GM21576 (cell line): ENCODE results near the gene GRB10.

Experiments
- ATAC-seq: cut with Tn5 transposase; IDR thresholded peaks from one replicate; pipeline ENCODE4 v1.9.1; 2021; ENCODE audit warnings: mild to moderate bottlenecking, moderate library complexity; ENCODE audit not compliant: unreplicated experiment

Gene GRB10

DNA sequence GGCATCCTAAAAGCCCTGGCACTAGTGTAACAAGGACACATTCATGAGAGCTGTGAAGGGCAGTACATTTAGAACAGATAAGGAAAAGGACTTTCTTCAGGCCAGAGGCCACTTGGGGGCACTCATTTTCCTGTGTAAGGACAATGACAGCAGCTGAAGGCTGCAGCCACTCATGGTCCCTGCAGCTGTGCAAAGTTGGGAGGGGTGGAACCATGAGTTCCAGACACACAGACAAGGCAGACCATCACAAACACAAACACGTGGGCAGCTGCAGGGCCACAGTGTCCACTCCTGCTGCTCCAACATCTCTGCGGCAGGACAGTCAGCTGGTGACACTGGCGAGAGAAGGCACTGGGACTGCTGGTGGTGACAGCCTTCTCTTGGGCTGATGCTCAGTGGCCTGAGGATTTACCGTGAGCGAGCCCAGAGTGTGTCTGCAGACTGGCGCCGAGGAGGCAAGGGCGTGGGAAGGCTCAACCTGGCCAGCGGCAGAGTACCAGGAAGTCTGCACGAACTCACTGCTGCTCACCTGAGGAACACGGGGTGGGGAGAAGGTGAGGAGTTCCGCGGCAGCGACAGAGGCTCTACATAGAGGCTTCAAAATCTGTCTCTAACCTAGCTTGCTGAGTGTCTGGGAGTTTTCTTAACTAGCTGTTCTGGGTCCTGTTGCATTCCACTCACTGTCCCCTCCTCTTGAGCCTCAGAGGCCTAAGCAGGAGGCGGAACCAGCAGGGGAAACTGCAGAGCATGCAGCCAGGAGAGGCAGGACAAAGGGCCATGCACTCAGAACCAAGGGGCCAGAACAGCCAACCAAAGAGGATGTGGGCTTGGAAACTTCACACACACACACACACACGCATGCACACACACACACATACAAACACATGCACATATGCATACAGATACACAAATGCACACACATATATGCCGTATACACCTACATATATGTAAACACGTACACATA is 141.0 kb downstream of the GRB10 start:
- no peak for ATAC-seq

DNA sequence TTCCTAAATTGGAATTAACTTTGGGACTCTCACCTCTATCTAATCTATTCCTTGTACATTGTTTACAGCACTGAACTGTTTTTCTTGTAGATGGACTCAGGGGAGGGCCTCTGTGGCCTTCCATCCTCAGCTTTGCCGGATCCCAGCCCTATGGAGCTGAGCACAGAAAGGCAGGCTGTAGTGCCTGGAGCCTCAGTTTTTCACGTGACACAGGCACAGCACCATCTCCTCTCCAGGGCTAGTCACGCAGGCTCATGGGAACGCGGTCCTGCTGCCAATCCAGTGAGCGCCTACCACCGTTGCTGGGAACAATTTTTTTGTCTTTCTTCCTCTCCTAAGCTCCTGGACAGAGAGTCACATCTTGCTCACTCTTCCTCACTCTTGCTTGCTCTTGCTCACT is 141.9 kb downstream of the GRB10 start:
- ATAC-seq, result no peak

DNA sequence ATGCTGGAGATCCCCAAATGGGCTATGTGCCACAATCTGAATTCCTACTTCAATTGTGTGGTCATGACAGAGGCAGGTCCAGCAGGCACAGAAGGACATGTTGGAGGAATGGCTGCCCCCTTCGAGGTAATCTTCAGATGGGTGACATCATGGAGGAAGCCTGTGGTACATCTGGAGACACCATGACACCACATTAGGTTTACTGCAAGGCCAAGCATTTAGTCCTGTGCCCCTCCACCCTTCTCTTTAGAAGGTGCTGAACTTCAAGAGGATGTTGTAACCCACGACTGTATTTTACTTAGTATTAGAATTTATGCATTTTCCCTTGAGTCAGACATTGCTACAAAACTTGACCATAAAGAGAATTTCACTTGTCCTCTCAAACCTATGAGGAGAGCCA is 142.4 kb downstream of the GRB10 start:
- no peak for ATAC-seq

DNA sequence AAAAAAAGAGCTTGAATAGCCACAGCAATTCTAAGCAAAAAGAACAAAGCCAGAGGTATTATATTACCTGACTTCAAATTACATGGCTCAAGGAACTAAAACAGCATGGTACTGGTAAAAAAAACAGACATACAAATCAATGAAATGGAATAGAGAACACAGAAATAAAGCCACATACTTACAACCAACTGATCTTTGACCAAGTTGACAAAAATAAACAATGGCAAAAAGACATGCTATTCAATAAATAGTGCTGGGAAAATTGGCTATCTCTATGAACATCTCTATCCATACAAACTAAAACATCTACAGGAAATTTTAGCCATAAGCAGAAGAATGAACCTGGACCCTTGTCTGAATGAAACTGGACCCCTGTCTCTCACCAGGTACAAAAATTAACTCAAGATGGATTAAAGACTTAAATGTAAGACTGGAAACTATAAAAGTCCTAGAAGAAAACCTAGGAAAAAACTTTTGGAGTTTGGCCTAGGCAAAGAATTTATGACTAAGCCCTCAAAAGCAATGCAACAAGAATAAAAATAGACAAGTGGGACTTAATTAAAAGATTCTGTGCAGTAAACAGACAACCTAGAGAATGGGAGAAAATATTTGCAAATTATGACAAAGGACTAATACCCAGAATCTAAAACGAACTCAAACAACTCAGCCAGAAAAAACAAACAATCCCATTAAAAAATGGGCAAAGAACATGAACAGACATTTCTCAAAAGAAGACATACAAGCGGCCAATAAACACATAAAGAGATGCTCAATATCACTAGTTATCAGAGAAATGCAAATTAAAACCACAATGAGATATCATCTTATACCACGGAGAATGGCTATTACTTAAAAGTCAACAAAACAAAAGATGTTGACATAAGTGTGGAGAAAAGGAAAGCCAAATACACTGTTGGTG is 144.7 kb downstream of the GRB10 start:
- no peak for ATAC-seq

DNA sequence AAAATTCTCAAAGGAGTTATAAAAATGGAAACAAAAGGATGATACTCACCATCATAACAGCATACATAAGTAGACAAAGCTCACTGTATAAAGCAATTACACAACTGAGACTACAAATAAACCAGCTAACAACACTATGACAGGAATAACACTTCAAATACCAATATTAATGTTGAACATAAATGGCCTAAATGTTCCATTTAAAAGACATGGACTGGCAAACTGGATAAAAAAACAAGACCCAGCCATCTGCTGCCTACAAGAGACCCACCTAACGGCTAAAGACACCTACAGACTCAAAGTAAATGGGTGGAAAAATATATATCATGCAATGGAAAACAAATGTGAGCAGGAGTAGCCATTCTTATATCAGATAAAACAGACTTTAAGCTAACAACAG is 148.3 kb downstream of the GRB10 start:
- ATAC-seq, result no peak

DNA sequence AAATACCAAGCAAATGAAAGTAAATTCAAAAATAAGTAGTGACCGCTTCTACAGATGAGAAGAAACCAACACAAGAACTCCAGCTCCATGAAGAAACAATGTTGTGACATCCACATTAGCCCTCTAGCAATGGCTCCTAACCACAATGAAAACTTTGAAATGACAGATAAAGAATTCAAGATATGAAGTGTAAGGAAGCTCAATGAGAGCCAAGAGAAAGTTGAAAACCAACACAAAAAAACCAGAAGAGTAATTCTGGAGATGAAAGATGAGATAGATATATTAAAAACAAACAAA is 149.3 kb downstream of the GRB10 start:
- ATAC-seq, result no peak

DNA sequence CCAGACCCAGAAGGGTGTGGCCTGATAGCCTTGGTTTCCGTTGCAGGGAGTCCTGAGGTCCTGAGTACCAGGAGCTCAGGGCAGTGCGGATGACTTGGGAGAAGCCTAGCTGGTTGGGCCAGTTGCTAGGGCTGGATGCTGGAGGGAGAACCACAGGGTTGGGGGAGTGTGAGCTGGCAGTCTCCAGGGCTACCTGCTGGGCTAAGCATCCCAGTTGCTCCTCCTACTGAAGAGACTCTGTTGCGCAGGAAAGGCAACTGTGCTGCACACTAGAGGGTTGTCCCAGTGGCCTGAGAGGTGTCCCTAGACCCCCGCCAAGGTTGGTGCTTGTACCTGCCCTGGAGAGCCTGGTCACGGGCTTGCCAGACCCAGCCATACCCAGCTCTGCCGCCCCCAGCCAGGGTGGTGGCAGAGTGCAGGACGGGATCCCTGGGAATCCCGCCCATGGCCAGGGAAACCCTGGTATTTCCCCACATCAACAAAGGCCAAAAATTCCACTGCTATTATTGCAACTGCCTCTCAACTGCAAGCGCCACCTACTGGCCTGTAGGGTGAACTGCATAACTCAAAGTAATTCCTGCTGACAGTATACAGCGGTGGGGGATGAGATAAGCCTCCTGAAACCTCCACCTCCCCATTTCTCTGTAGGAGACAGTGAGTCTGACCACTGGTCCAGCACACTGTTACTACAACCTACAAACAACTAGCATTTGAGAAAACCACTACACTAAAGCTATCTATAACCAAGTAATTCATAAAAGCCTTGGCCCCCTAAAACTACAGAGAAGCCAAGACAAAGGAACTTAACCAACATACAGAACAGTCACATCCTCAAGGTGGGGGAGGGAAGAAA is 149.9 kb downstream of the GRB10 start:
- ATAC-seq, result peak; percentile 88

DNA sequence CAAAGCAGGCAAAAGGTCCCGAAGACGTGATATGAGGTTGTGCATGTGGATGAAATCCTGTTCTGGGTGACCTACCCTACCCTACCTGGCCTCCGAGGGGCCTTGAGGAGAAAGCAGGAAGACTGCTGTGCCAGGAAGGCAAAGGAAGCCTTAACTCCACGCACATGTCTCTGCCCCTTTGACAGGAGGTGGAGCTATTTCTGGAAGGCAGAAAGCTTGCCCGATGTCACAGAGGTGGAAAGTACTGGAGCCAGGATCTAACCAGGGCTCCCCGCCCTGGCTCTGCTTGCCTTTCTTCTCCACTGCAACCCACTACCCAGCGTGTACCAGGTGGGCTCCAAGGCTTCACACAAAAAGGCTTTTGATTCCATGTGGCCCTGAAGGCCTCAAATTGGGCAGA is 151.1 kb downstream of the GRB10 start:
- no peak for ATAC-seq

DNA sequence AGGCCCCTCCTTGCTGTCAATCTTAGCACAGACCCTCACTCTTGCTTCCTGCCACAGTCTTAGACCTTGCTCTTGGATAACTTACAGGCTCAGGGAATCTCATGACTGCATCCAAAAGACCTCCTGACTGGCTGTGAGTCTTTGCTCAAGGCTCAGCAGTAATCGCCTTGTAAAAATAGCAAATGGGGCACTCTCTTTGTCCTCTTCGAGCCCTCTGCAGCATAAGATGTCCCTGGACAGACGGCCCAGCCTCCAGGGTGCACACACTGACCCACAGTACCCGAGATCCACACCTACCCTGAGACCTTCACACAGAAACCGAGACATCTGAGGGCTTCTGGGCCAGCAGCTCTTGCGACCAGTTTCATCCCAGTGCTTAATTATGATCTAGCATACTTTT is 151.6 kb downstream of the GRB10 start:
- ATAC-seq, result no peak

DNA sequence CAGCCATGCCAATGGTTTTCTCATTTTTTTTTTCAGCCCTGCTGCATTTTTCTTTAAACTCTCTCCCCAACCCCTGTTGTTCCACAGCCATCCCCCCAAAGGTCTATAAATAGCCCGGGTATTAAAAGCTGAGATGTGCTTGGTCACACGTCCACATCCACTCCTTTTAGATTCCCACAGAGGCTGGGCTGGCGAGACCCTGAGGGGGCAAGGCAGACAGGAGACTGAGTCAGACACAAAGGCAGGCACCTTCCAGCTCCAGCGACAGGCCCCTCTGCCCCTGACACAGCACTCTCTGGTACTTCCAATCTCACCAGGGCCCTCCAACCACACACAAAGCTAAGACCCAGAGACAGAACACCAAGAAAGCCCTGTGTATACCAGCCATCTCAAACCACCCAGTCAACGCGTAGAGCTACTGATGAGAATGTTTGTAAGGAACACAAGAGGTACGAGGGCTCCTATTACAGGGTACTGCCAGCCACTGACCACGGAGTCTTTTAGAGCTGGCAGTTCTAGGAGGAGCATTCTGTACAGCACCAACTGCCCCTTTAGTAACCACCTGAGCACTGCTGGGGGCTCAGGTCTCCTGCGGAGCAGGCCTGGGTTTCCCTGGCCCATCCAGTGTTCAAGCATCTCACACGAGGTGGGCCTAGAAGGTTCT is 153.3 kb downstream of the GRB10 start:
- no peak for ATAC-seq

DNA sequence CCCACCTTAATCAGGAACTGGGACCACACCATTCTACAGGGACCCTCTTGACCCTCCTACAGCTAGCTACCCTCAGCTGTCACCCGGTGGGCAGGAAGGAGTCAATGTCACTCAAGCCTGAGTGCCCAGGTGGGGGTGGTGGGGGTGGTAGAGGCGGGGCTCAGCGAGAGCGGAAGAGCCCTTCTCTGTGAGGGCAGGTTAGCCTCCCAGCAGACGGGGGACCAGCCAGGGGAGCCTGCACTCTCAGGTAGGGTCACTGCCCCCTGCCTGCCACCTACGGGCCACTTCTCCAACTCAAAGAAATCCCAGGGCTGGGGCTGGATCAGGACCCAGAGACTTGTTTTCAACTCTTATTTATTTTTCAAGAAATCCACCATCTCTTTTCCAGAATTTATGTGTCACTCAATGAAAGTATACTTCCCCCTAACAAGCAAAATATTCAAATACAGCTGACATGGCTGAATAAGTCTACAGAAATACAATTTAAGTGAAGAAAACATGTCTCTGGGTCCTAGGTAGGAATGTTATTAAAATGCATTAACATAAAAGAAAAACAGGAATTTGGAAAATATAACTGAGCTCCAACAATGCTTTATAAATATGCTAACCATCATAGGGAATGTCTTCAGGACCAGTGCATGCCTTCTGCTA is 154.1 kb downstream of the GRB10 start:
- no peak for ATAC-seq

DNA sequence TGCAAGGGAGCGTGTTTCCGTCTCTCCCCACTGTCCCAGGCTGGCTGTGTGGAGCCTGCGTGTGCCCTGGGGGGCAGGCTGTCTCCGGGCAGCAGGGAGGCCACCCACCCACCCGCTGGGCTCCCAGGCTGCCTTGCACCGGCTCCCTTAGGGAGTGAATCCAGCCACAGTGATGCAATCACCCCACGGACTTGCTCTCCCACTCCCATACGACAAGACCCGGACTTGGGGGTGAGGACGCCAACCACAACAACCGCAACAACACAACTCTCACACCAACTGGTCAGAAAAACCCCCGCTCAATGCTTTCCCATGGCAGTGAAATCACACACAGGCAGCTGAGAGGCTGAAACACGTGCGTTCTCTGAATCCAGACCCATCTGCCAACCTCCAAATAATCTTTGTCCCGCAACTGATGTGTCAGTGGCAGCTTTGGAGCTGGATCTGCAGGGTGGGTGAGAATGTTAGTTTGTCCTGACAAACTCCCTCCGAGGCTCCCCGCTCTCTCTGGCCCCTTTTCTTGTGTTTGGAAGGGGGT is 154.8 kb downstream of the GRB10 start:
- no peak for ATAC-seq

DNA sequence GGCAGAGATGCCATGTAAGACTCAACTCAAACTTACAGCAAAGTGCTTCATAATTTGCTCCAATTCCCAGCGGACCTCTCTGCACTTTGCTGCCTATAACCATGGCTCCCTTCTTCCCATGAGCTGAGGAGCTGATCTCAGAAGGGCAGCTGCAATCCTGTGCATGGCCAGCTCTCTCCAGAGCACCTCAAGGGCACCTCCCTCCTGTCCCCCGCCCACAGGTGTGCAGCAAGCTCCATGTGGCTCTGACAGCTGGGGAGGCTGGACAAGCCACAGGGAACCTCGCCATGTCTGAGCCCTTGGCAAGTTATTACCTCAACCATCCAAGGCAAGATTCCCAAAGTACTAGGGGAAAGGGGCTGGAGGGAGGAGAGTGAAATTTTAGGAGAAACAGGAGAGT is 156.4 kb downstream of the GRB10 start:
- ATAC-seq, result no peak

DNA sequence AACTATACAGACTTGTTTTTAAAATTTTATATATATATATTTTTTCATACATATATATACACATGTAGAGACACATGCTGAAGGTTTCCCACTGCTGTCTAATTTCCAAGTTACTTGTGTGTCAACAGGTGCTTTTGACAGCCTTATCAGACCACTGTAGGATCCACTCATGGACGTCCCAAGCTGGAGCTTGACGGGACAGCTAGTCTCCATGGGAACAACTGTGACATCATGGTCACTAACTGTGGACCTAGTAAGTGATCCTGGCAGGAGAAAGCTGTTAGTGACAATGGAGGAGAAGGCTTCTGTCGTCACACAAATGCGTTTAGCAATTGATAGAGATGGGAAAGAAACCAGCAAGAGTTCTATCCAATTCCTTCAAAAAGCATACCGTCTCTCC is 157.3 kb downstream of the GRB10 start:
- no peak for ATAC-seq

DNA sequence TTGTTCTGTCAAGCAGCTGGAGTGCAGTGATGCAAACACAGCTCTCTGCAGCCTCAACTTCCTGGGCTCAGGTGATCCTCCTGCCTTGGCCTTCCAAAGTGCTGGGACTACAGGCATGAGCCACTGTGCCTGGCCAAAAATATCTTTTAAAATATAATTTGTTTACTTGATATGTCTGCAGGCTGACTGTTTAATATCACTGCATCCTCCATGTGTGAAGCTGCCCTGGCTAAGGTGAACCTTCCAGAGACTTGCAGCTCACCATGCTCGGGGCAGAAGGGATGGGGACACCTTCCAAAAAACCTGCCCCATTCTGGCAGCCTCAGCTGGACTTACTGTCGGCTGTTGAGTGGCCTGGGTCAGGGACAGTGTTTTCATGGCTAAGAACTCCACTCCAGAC is 159.9 kb downstream of the GRB10 start:
- no peak for ATAC-seq

DNA sequence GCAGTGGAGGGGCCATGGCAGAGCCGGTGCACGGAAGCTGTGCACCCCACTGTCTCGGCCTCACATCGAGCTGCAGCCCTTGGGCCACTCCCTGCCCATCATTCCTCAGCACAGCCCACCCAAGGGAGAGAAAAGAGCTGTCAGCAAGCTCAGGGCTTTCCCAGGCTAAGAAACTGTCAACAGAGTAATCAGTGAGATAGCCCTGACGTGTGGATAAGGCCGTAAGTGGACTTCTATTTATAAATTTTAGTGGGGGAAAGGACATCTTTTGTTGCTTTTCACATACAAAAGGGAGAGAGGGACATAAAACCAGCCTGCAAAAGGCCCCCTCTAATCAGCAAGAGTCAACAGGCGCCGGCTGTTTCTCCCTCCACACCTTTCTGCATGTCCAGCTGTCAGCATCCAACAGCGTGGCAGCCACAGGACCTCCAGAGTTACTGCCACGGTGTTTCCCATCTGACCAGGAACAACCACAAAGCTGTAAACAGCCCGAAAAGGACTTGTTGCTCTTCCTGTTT is 160.7 kb downstream of the GRB10 start:
- no peak for ATAC-seq

DNA sequence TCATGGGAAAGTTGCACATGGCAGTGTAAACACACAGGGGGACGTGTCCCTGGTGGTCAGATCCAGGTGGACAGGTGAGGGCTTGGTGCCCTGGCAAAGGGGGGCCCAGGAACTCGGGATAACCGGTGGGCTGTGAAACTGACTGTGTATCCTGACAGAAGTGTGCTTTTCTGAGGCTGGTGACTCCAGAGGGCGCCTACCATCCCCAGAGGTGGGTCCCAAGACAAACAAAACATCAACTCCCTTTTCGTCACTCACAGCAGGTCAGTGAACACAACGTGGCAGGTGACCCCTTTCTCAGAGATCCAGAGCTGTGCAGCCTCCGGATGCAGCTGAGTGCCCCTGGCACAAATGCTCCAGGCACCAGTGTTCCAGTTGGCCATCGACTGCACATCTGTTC is 161.5 kb downstream of the GRB10 start:
- no peak for ATAC-seq

DNA sequence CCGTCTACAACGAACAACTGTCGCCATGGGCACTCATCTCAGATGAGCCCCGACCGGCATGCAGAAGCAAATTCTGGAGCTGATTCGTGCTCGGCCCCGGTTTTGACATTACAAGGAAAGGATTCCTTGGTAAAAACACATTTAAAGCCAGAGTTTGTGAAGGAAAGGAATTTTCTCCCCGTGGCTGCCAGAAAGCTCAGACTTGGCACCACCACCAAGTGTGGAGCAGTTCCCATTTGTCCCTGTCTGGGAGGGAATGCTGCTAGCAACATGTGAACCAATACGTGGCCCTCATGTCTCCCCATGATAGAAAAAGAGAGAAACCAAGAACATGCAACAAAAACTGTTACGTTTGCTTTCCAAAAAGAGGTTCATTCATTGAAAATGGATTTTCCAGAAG is 162.3 kb downstream of the GRB10 start:
- ATAC-seq, result no peak

DNA sequence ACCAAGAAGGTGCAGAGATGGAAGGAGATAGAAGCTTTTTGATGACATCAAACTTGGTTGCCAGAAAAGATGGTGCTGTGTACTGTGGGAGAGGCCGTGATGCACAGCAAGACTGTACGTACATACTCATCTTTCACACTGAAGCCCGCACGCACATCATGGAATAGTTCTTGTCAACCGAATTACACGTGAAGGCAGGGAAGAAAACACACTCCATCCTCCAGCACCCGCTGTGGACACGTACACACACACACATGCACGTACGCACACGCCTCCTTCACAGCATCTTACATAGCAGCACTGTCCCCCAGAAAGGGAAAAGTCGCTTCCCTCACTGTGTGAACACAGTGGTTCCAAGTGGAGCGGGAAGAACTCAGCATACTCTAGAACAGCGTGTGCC is 163.0 kb downstream of the GRB10 start:
- ATAC-seq, result no peak

DNA sequence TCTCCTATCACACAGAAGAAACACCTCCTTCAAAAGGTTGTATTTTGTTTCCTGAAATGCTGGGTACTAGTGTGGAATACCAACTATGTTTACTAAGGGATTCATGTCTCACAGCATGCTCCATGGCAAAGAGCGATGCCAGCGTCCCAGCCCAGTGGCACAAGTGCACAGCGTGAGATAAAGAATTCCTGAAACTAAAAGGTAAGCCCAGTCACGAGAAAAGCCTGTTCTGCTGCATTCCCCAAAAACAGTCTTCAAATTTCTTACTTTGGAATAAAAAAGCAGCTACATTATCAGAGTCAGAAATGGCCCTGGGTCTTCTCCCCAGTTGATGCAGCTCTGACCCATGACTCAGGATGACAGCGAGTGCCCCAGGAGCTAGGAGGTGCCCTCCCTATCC is 164.4 kb downstream of the GRB10 start:
- ATAC-seq, result no peak
